H9 (cell line): ENCODE results near the gene TSPOAP1. TPM values are rescaled to one million over a fixed set of nuclear protein-coding genes. Genes with fewer than 3 reads are reported as not detected.

Experiments used
- DNase-seq: peaks from one replicate; pipeline ENCODE4 v3.0.0-alpha.2; 2017
- H2AFZ ChIP-seq: one replicate; pipeline ENCODE4 v1.6.1; 2013; ENCODE audit warnings: mild to moderate bottlenecking, low read length, control low read depth, moderate library complexity
- H2AK5ac ChIP-seq: 2 replicates; pipeline ENCODE4 v1.6.1; 2013; ENCODE audit warnings: low read length, control low read depth, mixed read lengths; ENCODE audit not compliant: insufficient read length
- H2BK120ac ChIP-seq: one replicate; pipeline ENCODE4 v1.6.1; 2013; ENCODE audit warnings: low read depth, mild to moderate bottlenecking, low read length, control low read depth, inconsistent platforms; ENCODE audit not compliant: poor library complexity, severe bottlenecking
- H2BK12ac ChIP-seq: 2 replicates; pipeline ENCODE4 v1.6.1; 2013; ENCODE audit warnings: low read length, control low read depth, mixed read lengths, low read depth; ENCODE audit not compliant: insufficient read length
- H2BK15ac ChIP-seq: 2 replicates; pipeline ENCODE4 v1.6.1; 2013; ENCODE audit warnings: low read depth, low read length, control low read depth
- H2BK20ac ChIP-seq: one replicate; pipeline ENCODE4 v1.6.1; 2013; ENCODE audit warnings: low read depth, mild to moderate bottlenecking, low read length, control low read depth, inconsistent platforms; ENCODE audit not compliant: poor library complexity, severe bottlenecking
- H2BK5ac ChIP-seq: 2 replicates; pipeline ENCODE4 v1.6.1; 2013; ENCODE audit warnings: low read length, control low read depth, mixed read lengths; ENCODE audit not compliant: insufficient read length
- H3K14ac ChIP-seq: 2 replicates; pipeline ENCODE4 v1.6.1; 2013; ENCODE audit warnings: low read length, control low read depth; ENCODE audit not compliant: insufficient read depth
- H3K18ac ChIP-seq: 2 replicates; pipeline ENCODE4 v1.6.1; 2013; ENCODE audit warnings: low read depth, mild to moderate bottlenecking, mixed read lengths, low read length, control low read depth; ENCODE audit not compliant: insufficient read length
- H3K23ac ChIP-seq: 2 replicates; pipeline ENCODE4 v1.6.1; 2013; ENCODE audit warnings: low read length, control low read depth, mixed read lengths, low read depth; ENCODE audit not compliant: insufficient read length
- H3K23me2 ChIP-seq: 2 replicates; pipeline ENCODE4 v1.6.1; 2013; ENCODE audit warnings: low read depth, mild to moderate bottlenecking, mixed read lengths, low read length, control low read depth; ENCODE audit not compliant: insufficient read length, poor library complexity, severe bottlenecking
- H3K27ac ChIP-seq: 2 replicates; pipeline ENCODE4 v1.5.1; 2013; ENCODE audit warnings: low read length, control low read depth, mixed read lengths, low read depth; ENCODE audit not compliant: insufficient read length
- H3K27me3 ChIP-seq: 2 replicates; pipeline ENCODE4 v1.6.1; 2013; ENCODE audit warnings: low read length, control low read depth, inconsistent platforms; ENCODE audit not compliant: insufficient read depth
- H3K4ac ChIP-seq: 2 replicates; pipeline ENCODE4 v1.6.1; 2013; ENCODE audit warnings: low read depth, mild to moderate bottlenecking, control low read depth, inconsistent platforms, low read length, moderate library complexity
- H3K4me1 ChIP-seq: 2 replicates; pipeline ENCODE4 v1.6.1; 2013; ENCODE audit warnings: low read length, control low read depth, inconsistent platforms; ENCODE audit not compliant: insufficient read depth
- H3K4me2 ChIP-seq: 2 replicates; pipeline ENCODE4 v1.6.1; 2013; ENCODE audit warnings: low read length, control low read depth, mixed read lengths; ENCODE audit not compliant: insufficient read length, insufficient read depth
- H3K56ac ChIP-seq: 2 replicates; pipeline ENCODE4 v1.6.1; 2013; ENCODE audit warnings: low read depth, mild to moderate bottlenecking, mixed read lengths, low read length, control low read depth; ENCODE audit not compliant: insufficient read length
- H3K79me1 ChIP-seq: 2 replicates; pipeline ENCODE4 v1.6.1; 2013; ENCODE audit warnings: low read depth, mild to moderate bottlenecking, moderate library complexity, low read length, control low read depth, inconsistent platforms; ENCODE audit not compliant: insufficient read depth, poor library complexity, severe bottlenecking
- H3K79me2 ChIP-seq: 2 replicates; pipeline ENCODE4 v1.6.1; 2013; ENCODE audit warnings: low read length, control low read depth, inconsistent platforms; ENCODE audit not compliant: insufficient read depth
- H3K9ac ChIP-seq: 2 replicates; pipeline ENCODE4 v1.6.1; 2013; ENCODE audit warnings: low read length, control low read depth, mixed read lengths; ENCODE audit not compliant: insufficient read length; ENCODE audit errors: extremely low read depth
- H3K9me3 ChIP-seq: one replicate; pipeline ENCODE4 v1.6.1; 2013; ENCODE audit warnings: low read depth, low read length, inconsistent platforms; ENCODE audit not compliant: control insufficient read depth
- H3T11ph ChIP-seq: one replicate; pipeline ENCODE4 v1.6.1; 2013; ENCODE audit warnings: mild to moderate bottlenecking, low read length, control low read depth, inconsistent platforms
- H4K20me1 ChIP-seq: one replicate; pipeline ENCODE4 v1.6.1; 2013; ENCODE audit not compliant: control insufficient read depth, insufficient read length, insufficient read depth
- H4K5ac ChIP-seq: 2 replicates; pipeline ENCODE4 v1.6.1; 2013; ENCODE audit warnings: low read depth, mild to moderate bottlenecking, mixed read lengths, low read length, control low read depth; ENCODE audit not compliant: insufficient read length
- H4K8ac ChIP-seq: replicated peaks from 2 replicates; pipeline ENCODE4 v1.6.1; 2013; ENCODE audit warnings: low read length, control low read depth, mixed read lengths, low read depth; ENCODE audit not compliant: insufficient read length
- H4K91ac ChIP-seq: 2 replicates; pipeline ENCODE4 v1.6.1; 2013; ENCODE audit warnings: low read depth, mild to moderate bottlenecking, moderate library complexity, mixed read lengths, low read length, control low read depth; ENCODE audit not compliant: insufficient read length
- H3K27ac Mint-ChIP-seq, 3 experiments: 2 replicates in 2 of 3; 3 replicates in 1 of 3; pipeline ENCODE4 v1.8.0; 2020 to 2021; ENCODE audit warnings: mixed read lengths in 3 of 3, mild to moderate bottlenecking in 1 of 3, moderate library complexity in 1 of 3
- H3K27me3 Mint-ChIP-seq: 2 replicates; pipeline ENCODE4 v1.8.0; 2021; ENCODE audit warnings: low read depth, mild to moderate bottlenecking, moderate library complexity, mixed read lengths
- H3K36me3 Mint-ChIP-seq, 3 experiments: 2 replicates in 2 of 3; 3 replicates in 1 of 3; pipeline ENCODE4 v1.8.0; 2020 to 2021; ENCODE audit warnings: low read depth in 3 of 3, mixed read lengths in 3 of 3; ENCODE audit not compliant: insufficient read depth in 1 of 3
- H3K4me1 Mint-ChIP-seq, 2 experiments: 2 replicates each; pipeline ENCODE4 v1.8.0; 2020; ENCODE audit warnings: mixed read lengths in 2 of 2
- H3K4me3 Mint-ChIP-seq, 2 experiments: 2 replicates in 1 of 2; 3 replicates in 1 of 2; pipeline ENCODE4 v1.8.0; 2020 to 2021; ENCODE audit warnings: mild to moderate bottlenecking in 2 of 2, mixed read lengths in 2 of 2, moderate library complexity in 1 of 2
- H3K9me3 Mint-ChIP-seq, 2 experiments: 2 replicates in 1 of 2; 3 replicates in 1 of 2; pipeline ENCODE4 v1.8.0; 2020; ENCODE audit warnings: mild to moderate bottlenecking in 2 of 2, mixed read lengths in 2 of 2, moderate library complexity in 1 of 2
- WGBS: extraction: QIAGEN DNeasy Blood & Tissue Kit; methylation state at CpG from one replicate; pipeline ENCODE4 v1.1.7; 2013; ENCODE audit warnings: missing lambda C conversion rate, low lambda C conversion rate, mixed read lengths; ENCODE audit not compliant: insufficient read length; ENCODE audit errors: extremely low coverage; 5-methylcytosine and 5-hydroxymethylcytosine counted together
- total RNA-seq: library from RNA; stranded (reverse); gene quantifications from 2 replicates; pipeline ENCODE4 v1.2.1, GENCODE V29; 2021
- TF ChIP-seq, protein P1 (sequence below): fragments of 200-600 bp; sonication (generic); conservative IDR thresholded peaks from 3 replicates; pipeline ENCODE4 v1.8.0; 2021; ENCODE audit warnings: antibody characterized with exemption, mild to moderate bottlenecking

The TSPOAP1 gene
- total RNA-seq, 1 experiment from 2014 or later: 17.3 TPM

- Histone ChIP-seq H3K4me1 (peaks cover 9% of the 10 kb centered on the region; the same call in 1 of the 2 replicates), H3K23me2 (no peaks in the 10 kb centered on the region), H4K5ac (no peak overlapping the region), H2BK15ac (no peak overlapping the region), H2BK20ac (no peak overlapping the region), H2BK120ac (no peak overlapping the region), H2BK5ac (no peak overlapping the region), H4K20me1 (no peaks in the 10 kb centered on the region), H3K9me3 (no peaks in the 10 kb centered on the region), H3K9ac (no peak overlapping the region), H4K91ac (no peak overlapping the region), H3K18ac (no peak overlapping the region), H3K14ac (no peak overlapping the region), H3K27me3 (no peaks in the 10 kb centered on the region), H3K27ac (no peak overlapping the region), H3T11ph (no peak overlapping the region), H2AFZ (no peak overlapping the region), H2AK5ac (no peak overlapping the region), H3K79me2 (no peaks in the 10 kb centered on the region), H3K4me2 (no peak overlapping the region), H3K23ac (no peak overlapping the region), H3K79me1 (no peaks in the 10 kb centered on the region), H2BK12ac (no peak overlapping the region), H3K4ac (no peak overlapping the region), H4K8ac (no peak overlapping the region), H3K56ac (no peak overlapping the region)
- no peaks in the 10 kb centered on the region; the same call in 1 of the 2 replicates for H3K27me3 Mint-ChIP-seq
- peaks cover 27 to 29% of the 10 kb centered on the region in 2 experiments for H3K4me1 Mint-ChIP-seq
- DNase-seq: no peak
- WGBS: no CpG with 5 or more reads among the region's 5 CpGs
- no peaks in the 10 kb centered on the region for H3K36me3 Mint-ChIP-seq
- H3K27ac Mint-ChIP-seq: no peak overlapping the region
- TF ChIP-seq, protein P1, sequence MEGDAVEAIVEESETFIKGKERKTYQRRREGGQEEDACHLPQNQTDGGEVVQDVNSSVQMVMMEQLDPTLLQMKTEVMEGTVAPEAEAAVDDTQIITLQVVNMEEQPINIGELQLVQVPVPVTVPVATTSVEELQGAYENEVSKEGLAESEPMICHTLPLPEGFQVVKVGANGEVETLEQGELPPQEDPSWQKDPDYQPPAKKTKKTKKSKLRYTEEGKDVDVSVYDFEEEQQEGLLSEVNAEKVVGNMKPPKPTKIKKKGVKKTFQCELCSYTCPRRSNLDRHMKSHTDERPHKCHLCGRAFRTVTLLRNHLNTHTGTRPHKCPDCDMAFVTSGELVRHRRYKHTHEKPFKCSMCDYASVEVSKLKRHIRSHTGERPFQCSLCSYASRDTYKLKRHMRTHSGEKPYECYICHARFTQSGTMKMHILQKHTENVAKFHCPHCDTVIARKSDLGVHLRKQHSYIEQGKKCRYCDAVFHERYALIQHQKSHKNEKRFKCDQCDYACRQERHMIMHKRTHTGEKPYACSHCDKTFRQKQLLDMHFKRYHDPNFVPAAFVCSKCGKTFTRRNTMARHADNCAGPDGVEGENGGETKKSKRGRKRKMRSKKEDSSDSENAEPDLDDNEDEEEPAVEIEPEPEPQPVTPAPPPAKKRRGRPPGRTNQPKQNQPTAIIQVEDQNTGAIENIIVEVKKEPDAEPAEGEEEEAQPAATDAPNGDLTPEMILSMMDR: no peak
- H3K4me3 Mint-ChIP-seq: no peak overlapping the region
- H3K9me3 Mint-ChIP-seq: no peaks in the 10 kb centered on the region
Observed at GRCh38 chr17:58373003-58373402, 44.4 kb upstream of the TSPOAP1 start.
